Muscle layer of duodenum (tissue), 2 donors: ENCODE data around the gene ANO2.

ENCODE experiments used
- H3K27ac ChIP-seq: one replicate; pipeline ENCODE4 v1.7.0; 2013; ENCODE audit warnings: mild to moderate bottlenecking, low read length
- H3K27me3 ChIP-seq: one replicate; pipeline ENCODE4 v1.7.0; 2013; ENCODE audit warnings: low read depth, mild to moderate bottlenecking, control low read depth, low read length
- H3K36me3 ChIP-seq, 2 donors: one replicate each; pipeline ENCODE4 v1.7.0; 2013; ENCODE audit warnings: low read length in 2 of 2, control low read depth in 1 of 2, mild to moderate bottlenecking in 1 of 2; ENCODE audit not compliant: insufficient read depth in 2 of 2, control insufficient read depth in 1 of 2
- H3K4me1 ChIP-seq, 2 donors: one replicate each; pipeline ENCODE4 v1.7.0; 2013; ENCODE audit warnings: low read length in 2 of 2, mild to moderate bottlenecking in 2 of 2, control low read depth in 1 of 2, moderate library complexity in 1 of 2; ENCODE audit not compliant: insufficient read depth in 2 of 2, control insufficient read depth in 1 of 2
- H3K4me3 ChIP-seq, 2 donors: one replicate each; pipeline ENCODE4 v1.7.0; 2013; ENCODE audit warnings: low read length in 2 of 2, low read depth in 1 of 2, mild to moderate bottlenecking in 1 of 2
- H3K9me3 ChIP-seq, 2 donors: one replicate each; pipeline ENCODE4 v1.7.0; 2013; ENCODE audit warnings: low read length in 2 of 2, control low read depth in 1 of 2, mild to moderate bottlenecking in 1 of 2; ENCODE audit not compliant: control insufficient read depth in 1 of 2
- donor health status: healthy.

The ANO2 gene

DNA sequence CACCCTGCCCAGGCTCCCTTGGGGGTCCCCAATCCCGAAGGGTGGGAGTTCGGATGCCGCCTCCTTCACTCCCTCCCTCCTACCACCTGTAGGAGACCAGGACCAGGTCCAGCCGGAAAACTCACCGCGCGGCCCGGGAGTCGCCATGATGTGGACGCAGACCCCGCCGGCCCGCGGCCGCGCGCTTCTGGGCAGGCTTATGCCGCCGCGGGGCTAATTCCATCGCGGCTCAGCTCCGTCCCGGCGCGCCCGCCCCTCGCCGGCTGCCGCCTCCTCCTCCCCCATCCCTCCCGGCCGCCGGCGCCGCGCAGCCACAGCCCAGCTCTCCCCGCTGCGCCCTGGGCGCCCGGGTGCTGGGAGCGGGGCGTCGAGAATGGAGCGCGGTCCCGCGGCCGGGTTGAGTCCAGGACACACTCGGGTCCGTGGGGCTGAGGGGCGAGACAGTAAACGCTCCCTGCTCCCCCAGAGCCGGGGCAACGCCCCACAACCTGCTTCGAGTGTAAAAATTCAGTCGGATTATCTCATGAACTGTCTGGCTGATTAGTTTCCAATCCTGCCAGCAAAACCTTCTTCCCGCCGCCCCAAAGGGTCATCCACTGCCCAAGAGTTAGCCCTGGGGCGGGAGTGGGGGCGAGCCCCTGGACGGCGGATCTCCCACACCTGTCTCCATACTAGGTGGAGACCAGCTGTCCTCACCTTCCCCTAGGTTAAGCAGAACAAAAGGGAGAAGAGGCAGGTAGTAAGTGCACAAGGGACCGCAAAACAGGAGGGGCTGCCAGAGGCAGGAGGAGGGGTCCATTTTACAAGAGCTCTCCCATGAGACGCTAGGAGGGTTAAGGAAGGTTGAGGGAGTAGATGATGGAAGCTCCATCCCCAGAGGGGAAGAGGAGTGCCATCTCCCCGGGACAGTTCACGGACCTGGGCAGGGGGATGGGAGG lies at the start of gene ANO2:
TSS of gene ANO2 (minus strand) at position 189 of the 938 bp plus-strand sequence. CDS start at position 147, 42 bp downstream.
- H3K27me3 ChIP-seq, result peaks cover 32% of the 10 kb centered on the region
- H3K27ac ChIP-seq, result no peak within 1 kb of the TSS
- no peaks in the 10 kb centered on the region for H3K9me3 ChIP-seq
- peak within 1 kb of the TSS; percentile 48 to 62 for H3K4me3 ChIP-seq
- peaks cover 0 to 14% of the 10 kb centered on the region in 2 donors for H3K4me1 ChIP-seq
- peaks cover 0 to under 1% of the 10 kb centered on the region in 2 donors for H3K36me3 ChIP-seq

- no peaks in the 10 kb centered on the region for H3K9me3 ChIP-seq
- no peaks in the 10 kb centered on the region for H3K36me3 ChIP-seq
- no peak overlapping the region for H3K27ac ChIP-seq
- H3K27me3 ChIP-seq, result no peaks in the 10 kb centered on the region
- no peak overlapping the region for H3K4me3 ChIP-seq
- H3K4me1 ChIP-seq, result peaks cover 0 to 6% of the 10 kb centered on the region in 2 donors
These were observed 44.6 kb upstream of the ANO2 start for GRCh38 chr12:5989621-5990020.

DNA sequence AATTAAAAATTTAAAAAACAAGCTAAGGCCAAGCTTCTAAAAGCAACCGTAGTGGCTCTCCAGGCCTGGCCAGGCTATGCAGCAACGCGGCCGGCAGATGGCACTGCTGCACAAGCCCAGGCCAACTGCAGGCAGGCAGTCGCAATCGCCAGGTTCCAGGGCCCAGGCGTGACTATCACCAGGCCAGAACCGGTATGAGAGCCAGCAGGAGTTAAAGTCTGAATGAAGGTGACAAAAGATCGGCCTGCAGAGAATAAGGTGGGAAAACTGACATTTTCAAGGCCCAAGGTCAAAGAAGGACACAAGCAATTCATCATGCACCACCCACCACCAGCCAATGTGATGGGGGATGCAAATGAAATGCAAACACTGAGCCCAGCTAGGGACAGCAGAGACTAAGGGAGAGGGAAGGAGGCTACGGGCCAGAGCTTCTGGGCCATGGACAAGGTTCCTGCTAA lies 43.6 kb upstream of the ANO2 start:
- Histone ChIP-seq H3K4me3 (no peak overlapping the region), H3K27me3 (no peaks in the 10 kb centered on the region), H3K9me3 (no peaks in the 10 kb centered on the region), H3K36me3 (no peaks in the 10 kb centered on the region), H3K27ac (no peak overlapping the region), H3K4me1 (peaks cover 0 to 6% of the 10 kb centered on the region in 2 donors)

DNA sequence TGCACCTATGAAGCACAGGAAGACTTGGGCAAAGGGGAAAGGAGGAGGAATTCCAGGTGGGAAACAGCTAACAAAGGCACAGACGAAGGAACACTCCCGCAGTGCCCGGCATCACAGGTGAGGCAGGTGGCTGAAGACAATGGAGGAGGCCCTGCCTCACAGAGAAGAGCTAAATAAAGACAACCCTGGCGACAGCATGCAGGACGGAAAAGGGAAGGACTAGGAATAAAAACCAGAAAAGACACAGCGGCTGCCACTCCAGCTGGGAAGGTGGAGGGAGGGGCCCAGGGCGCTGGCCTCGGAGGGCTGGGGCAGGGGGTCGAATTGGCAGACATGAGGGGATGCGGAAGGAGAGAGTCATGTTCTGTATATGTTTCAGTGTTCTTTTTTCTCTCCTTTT lies 43.0 kb upstream of the ANO2 start:
- no peaks in the 10 kb centered on the region for H3K36me3 ChIP-seq
- peaks cover 0 to 6% of the 10 kb centered on the region in 2 donors for H3K4me1 ChIP-seq
- H3K27ac ChIP-seq, result no peak overlapping the region
- H3K27me3 ChIP-seq, result no peaks in the 10 kb centered on the region
- no peak overlapping the region for H3K4me3 ChIP-seq
- no peaks in the 10 kb centered on the region for H3K9me3 ChIP-seq

DNA sequence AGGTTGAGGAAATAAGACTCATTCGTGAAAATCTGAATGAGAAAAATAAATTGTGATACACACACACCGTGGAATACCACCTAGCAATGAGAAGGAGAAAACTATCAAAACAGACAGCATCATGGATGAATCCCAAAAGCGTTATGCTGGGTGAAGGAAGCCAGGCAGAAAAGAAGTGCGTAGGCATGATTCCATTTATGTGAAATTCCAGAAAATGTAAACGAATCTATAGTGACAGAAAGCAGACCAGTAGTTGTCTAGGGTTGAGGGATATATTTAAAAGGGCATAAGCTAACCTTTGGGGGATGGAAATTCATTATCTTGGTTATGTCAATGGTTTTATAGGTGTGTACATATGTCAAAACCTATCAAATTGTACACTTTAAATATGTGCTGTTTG lies 42.5 kb upstream of the ANO2 start:
- Histone ChIP-seq H3K27ac (no peak overlapping the region), H3K9me3 (no peaks in the 10 kb centered on the region), H3K36me3 (no peaks in the 10 kb centered on the region), H3K4me3 (no peak overlapping the region), H3K27me3 (no peaks in the 10 kb centered on the region), H3K4me1 (peaks cover 0 to 6% of the 10 kb centered on the region in 2 donors)

DNA sequence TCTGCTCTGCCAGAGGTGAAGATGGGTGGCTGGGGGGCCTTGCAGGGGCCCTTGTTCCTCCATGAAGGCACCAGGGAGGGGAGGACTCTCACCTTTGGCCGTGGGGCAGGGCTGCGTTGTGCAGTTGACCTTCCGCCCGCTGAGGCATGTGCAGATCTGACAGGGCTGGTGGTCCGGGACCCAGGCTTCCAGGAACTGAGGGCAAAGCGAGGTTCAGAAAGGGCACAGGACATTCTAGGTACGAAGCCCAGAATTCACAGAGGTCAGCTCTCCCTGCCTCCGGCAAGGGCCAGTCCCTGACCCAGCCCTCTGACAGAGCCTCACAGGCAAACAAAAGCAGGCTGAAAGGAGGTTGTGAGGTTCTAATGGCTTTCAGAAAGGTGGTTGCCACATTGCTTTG lies 40.4 kb upstream of the ANO2 start:
- H3K27ac ChIP-seq, result no peak overlapping the region
- no peaks in the 10 kb centered on the region for H3K36me3 ChIP-seq
- H3K4me1 ChIP-seq, result peaks cover 0 to 6% of the 10 kb centered on the region in 2 donors
- H3K27me3 ChIP-seq, result no peaks in the 10 kb centered on the region
- H3K9me3 ChIP-seq, result no peaks in the 10 kb centered on the region
- H3K4me3 ChIP-seq, result no peak overlapping the region

- Histone ChIP-seq H3K4me3 (no peak overlapping the region), H3K27ac (no peak overlapping the region), H3K36me3 (no peaks in the 10 kb centered on the region), H3K27me3 (no peaks in the 10 kb centered on the region), H3K9me3 (no peaks in the 10 kb centered on the region), H3K4me1 (peaks cover 0 to 6% of the 10 kb centered on the region in 2 donors)
These were observed 39.8 kb upstream of the ANO2 start for GRCh38 chr12:5984873-5985272.

DNA sequence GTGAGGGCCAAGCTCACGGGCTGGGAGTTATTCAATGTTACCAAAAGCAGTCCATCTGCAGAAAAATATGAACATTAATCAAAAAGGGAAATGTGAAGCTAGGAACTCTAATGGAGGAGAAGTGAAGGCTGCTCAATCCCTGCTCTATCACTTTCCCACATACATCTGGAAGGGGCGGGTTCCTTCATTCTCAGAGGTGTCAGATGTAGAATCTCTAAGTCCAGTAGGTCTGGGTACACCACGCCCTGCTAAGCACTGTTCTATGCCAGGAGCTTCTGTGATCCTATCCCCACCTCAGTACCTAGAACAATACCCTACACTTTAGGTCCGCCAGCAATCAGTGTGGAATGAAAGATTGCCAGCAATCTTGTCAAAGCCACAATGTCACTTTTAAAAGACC lies 37.0 kb upstream of the ANO2 start:
- Histone ChIP-seq H3K27ac (no peak overlapping the region), H3K27me3 (no peaks in the 10 kb centered on the region), H3K9me3 (no peaks in the 10 kb centered on the region), H3K4me1 (no peaks in the 10 kb centered on the region), H3K36me3 (no peaks in the 10 kb centered on the region), H3K4me3 (no peak overlapping the region)

DNA sequence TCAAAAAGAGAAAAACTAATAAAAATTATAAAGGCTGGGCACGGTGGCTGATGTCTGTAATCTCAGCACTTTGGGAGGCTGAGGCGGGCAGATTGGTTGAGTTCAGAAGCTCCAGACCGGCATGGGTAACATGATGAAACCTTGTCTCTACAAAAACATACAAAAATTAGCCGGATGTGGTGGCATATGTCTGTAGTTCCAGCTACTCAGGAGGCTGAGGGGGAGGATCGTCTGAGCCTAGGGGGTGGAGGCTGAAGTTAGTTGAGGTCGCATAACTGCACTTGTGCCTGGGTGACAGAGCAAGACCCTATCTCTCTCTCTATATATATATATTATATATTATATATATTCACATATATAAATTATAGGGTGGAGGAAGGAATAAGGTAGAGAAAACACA lies 32.5 kb upstream of the ANO2 start:
- H3K36me3 ChIP-seq, result no peaks in the 10 kb centered on the region
- H3K4me1 ChIP-seq, result no peaks in the 10 kb centered on the region
- no peaks in the 10 kb centered on the region for H3K9me3 ChIP-seq
- H3K4me3 ChIP-seq, result no peak overlapping the region
- no peaks in the 10 kb centered on the region for H3K27me3 ChIP-seq
- no peak overlapping the region for H3K27ac ChIP-seq

DNA sequence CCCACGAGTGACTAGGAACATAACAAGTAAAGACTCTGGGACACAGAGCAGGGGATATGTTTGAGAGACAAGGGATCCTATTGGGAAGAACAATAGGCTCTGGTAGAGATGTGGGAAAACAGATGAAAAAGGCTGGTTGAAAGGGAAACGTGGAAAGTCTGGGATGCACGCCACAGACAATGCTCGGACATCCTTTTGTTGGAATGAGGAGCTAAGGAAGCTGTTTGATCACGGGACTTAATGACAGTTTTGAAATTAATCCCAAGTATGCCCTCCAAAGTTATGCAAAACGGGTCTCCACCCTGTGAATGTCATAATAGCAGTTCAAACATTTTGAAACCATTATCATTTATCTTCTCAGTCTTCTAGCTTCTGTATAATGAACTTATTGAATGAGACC lies 31.7 kb upstream of the ANO2 start:
- no peak overlapping the region for H3K4me3 ChIP-seq
- no peaks in the 10 kb centered on the region for H3K36me3 ChIP-seq
- H3K27ac ChIP-seq, result no peak overlapping the region
- no peaks in the 10 kb centered on the region for H3K9me3 ChIP-seq
- H3K4me1 ChIP-seq, result no peaks in the 10 kb centered on the region
- no peaks in the 10 kb centered on the region for H3K27me3 ChIP-seq

DNA sequence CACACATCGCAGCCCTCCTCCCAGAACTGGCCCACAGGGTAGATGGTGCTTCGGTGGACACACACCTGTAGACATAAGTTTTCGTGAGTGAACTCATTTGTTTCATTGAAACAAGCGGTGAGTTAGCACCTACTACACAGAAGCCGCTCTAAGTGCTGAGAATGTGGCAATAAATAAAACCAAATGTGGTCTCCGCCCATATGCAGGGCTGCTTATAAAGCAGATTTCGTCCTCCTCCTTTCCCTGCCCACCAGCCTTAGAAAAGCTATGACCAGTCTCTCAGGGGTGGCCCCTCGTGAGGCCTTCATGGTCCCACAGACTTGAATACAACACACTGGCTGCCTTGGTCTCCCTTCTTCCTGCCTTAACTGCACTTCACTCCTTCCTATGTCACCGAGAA lies 31.1 kb upstream of the ANO2 start:
- H3K4me3 ChIP-seq, result no peak overlapping the region
- no peaks in the 10 kb centered on the region for H3K4me1 ChIP-seq
- no peaks in the 10 kb centered on the region for H3K27me3 ChIP-seq
- no peaks in the 10 kb centered on the region for H3K9me3 ChIP-seq
- H3K36me3 ChIP-seq, result no peaks in the 10 kb centered on the region
- H3K27ac ChIP-seq, result no peak overlapping the region
